Measurements from ENCODE around the gene TCP1. TPM values are rescaled to one million over a fixed set of nuclear protein-coding genes. Genes with fewer than 3 reads are reported as not detected.

Gene TCP1
- total RNA-seq, 1 experiment from 2014 or later: 412 TPM

GRCh38 chr6:159754959-159755914, 34.2 kb downstream of the TCP1 start:
- H3K79me1 ChIP-seq (ENCODE audit: insufficient read depth, low read depth, low read length, poor library complexity, severe bottlenecking): no peaks in the 10 kb centered on the region
- H3K27me3 Mint-ChIP-seq (ENCODE audit: low read depth): no peaks in the 10 kb centered on the region
- H2AK5ac ChIP-seq (ENCODE audit: insufficient read length, low read length): no peak overlapping the region
- H3K4me1 Mint-ChIP-seq: peaks cover 12 to 15% of the 10 kb centered on the region in 2 experiments
- H4K20me1 ChIP-seq (ENCODE audit: control insufficient read depth, insufficient read depth, insufficient read length): no peaks in the 10 kb centered on the region
- H3K79me2 ChIP-seq (ENCODE audit: insufficient read depth, low read length): no peaks in the 10 kb centered on the region
- H3K27ac ChIP-seq (ENCODE audit: insufficient read length, low read depth, low read length): no peak overlapping the region
- no peak overlapping the region for H2BK5ac ChIP-seq (ENCODE audit: insufficient read length, low read length)
- H3K27ac Mint-ChIP-seq: peak overlapping the region in 2 of 3 experiments; percentile 7 to 46; a peak in 1 of 7 replicates
- no peak overlapping the region for H2BK15ac ChIP-seq (ENCODE audit: low read depth, low read length)
- no peaks in the 10 kb centered on the region for H3K4me1 ChIP-seq (ENCODE audit: insufficient read depth, low read length)
- H3K23me2 ChIP-seq (ENCODE audit: insufficient read length, low read depth, low read length, poor library complexity, severe bottlenecking): no peaks in the 10 kb centered on the region
- H3K9me3 ChIP-seq (ENCODE audit: control insufficient read depth, low read depth, low read length): no peaks in the 10 kb centered on the region
- no peak overlapping the region for H3K18ac ChIP-seq (ENCODE audit: insufficient read length, low read depth, low read length)
- H2BK20ac ChIP-seq (ENCODE audit: low read depth, low read length, poor library complexity, severe bottlenecking): no peak overlapping the region
- no peak overlapping the region for H2BK12ac ChIP-seq (ENCODE audit: insufficient read length, low read depth, low read length)
- no peaks in the 10 kb centered on the region for H3K27me3 ChIP-seq (ENCODE audit: insufficient read depth, low read length)
- no peaks in the 10 kb centered on the region for H3K9me3 Mint-ChIP-seq
- no peak overlapping the region for H3T11ph ChIP-seq (ENCODE audit: low read length)
- H3K36me3 Mint-ChIP-seq (ENCODE audit: insufficient read depth in 1 of 3, low read depth in 3 of 3): peaks cover 40 to 80% (median 77%) of the 10 kb centered on the region in 3 experiments
- H2BK120ac ChIP-seq (ENCODE audit: low read depth, low read length, poor library complexity, severe bottlenecking): no peak overlapping the region
- no peak overlapping the region for H3K9ac ChIP-seq (ENCODE audit: extremely low read depth, insufficient read length, low read length)
- H4K5ac ChIP-seq (ENCODE audit: insufficient read length, low read depth, low read length): no peak overlapping the region
- H4K91ac ChIP-seq (ENCODE audit: insufficient read length, low read depth, low read length): no peak overlapping the region
- no peak overlapping the region for H3K4me3 Mint-ChIP-seq
- no CpG with 5 or more reads among the region's 15 CpGs for WGBS (ENCODE audit: extremely low coverage, insufficient read length, low lambda C conversion rate)
- no peak overlapping the region for H3K56ac ChIP-seq (ENCODE audit: insufficient read length, low read depth, low read length)
- H3K4me2 ChIP-seq (ENCODE audit: insufficient read depth, insufficient read length, low read length): no peak overlapping the region
- H3K4ac ChIP-seq (ENCODE audit: low read depth, low read length): no peak overlapping the region
- no peak for DNase-seq
- H3K23ac ChIP-seq (ENCODE audit: insufficient read length, low read depth, low read length): no peak overlapping the region
- no peak overlapping the region for H4K8ac ChIP-seq (replicated peaks; ENCODE audit: insufficient read length, low read depth, low read length)
- no peak overlapping the region for H3K14ac ChIP-seq (ENCODE audit: insufficient read depth, low read length)
- TF ChIP-seq, protein P1, sequence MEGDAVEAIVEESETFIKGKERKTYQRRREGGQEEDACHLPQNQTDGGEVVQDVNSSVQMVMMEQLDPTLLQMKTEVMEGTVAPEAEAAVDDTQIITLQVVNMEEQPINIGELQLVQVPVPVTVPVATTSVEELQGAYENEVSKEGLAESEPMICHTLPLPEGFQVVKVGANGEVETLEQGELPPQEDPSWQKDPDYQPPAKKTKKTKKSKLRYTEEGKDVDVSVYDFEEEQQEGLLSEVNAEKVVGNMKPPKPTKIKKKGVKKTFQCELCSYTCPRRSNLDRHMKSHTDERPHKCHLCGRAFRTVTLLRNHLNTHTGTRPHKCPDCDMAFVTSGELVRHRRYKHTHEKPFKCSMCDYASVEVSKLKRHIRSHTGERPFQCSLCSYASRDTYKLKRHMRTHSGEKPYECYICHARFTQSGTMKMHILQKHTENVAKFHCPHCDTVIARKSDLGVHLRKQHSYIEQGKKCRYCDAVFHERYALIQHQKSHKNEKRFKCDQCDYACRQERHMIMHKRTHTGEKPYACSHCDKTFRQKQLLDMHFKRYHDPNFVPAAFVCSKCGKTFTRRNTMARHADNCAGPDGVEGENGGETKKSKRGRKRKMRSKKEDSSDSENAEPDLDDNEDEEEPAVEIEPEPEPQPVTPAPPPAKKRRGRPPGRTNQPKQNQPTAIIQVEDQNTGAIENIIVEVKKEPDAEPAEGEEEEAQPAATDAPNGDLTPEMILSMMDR (conservative IDR thresholded peaks at IDR 0.05): no peak
- H2AFZ ChIP-seq (ENCODE audit: low read length): no peak overlapping the region

All from H9 (cell line).